IPS DF 19.7 (cell line): ENCODE results near the gene TGIF2.
"Not testable (repeated sequence)": the region's sequence is repeated elsewhere in the genome, so short reads cannot be mapped to it uniquely, and the experiment has no call there.

Experiments
- DNase-seq: peaks from one replicate; pipeline ENCODE4 v3.0.0-alpha.2; 2013; ENCODE audit warnings: low read depth, low spot score

The TGIF2 gene

DNA sequence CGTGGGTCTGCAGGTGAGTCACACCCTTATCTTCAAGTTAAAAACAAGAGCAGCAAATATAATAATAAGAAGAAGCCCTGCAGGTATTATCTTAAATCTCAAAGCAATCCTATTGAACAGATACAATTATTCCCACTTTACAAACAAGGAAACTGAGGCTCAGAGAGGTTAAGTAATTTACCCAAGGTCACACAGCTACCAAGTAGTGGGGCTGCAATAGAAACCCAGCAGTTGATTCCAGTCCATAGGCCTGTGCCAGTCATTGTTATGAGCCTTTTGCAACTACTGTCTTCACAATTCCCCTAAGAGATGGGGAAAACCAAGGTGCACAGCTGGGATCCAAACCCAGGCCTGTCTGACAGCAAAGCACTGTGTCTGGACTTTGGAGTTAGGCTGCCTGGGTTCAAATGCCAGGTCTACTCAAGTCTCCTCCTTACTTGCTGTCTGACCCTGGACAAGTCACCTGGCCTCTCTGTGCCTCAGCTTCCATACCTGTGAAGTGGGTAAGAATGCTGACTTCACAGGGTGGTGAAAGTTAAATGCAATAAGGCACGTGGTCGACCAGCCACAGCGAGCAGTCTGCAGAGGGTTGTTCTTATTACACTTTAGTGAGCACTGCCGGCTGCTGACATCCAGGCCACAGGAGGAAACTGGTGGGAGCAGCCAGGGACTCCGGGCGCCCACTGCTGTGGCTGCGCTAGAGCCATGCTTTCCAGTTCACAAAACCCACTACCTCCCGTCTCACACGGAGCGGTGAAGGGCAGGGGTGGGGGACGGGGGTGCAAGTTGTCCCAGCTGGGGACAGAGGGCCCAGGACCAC is 26.0 kb upstream of the TGIF2 start:
- DNase-seq, result no peak

DNA sequence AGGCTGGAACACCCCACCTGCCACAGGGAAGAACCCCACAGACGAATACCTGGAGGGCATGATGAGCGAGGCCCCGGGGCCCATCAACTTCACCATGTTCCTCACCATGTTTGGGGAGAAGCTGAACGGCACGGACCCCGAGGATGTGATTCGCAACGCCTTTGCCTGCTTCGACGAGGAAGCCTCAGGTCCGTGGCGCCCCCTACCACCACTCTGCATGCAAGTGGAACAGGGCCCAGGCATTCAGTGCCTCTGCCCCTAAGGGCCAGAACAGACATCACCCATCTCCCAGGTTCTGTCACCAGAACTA is 25.4 kb upstream of the TGIF2 start:
- DNase-seq, result no peak

DNA sequence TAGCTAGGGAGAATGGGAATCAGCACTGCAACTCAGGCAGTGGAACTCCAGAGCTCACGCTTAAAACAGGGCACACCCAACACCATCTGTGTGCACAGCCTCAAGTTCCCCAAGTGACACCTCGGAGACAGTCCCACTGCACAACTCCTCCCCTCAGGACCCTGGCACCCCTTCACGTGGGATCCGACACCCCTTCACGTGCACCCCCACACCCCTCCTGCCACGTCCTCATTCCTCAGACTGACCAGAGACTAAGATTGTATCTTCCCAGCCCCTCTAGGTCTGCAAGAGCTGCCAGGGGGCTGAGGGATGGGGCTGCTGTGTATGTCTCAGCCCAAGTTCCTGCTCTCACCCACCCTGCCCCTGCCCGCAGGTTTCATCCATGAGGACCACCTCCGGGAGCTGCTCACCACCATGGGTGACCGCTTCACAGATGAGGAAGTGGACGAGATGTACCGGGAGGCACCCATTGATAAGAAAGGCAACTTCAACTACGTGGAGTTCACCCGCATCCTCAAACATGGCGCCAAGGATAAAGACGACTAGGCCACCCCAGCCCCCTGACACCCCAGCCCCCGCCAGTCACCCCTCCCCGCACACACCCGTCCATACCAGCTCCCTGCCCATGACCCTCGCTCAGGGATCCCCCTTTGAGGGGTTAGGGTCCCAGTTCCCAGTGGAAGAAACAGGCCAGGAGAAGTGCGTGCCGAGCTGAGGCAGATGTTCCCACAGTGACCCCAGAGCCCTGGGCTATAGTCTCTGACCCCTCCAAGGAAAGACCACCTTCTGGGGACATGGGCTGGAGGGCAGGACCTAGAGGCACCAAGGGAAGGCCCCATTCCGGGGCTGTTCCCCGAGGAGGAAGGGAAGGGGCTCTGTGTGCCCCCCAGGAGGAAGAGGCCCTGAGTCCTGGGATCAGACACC is 24.4 kb upstream of the TGIF2 start:
- DNase-seq, result no peak

GRCh38 chr20:36549628-36549941 is 23.8 kb upstream of the TGIF2 start:
- DNase-seq, result no peak

DNA sequence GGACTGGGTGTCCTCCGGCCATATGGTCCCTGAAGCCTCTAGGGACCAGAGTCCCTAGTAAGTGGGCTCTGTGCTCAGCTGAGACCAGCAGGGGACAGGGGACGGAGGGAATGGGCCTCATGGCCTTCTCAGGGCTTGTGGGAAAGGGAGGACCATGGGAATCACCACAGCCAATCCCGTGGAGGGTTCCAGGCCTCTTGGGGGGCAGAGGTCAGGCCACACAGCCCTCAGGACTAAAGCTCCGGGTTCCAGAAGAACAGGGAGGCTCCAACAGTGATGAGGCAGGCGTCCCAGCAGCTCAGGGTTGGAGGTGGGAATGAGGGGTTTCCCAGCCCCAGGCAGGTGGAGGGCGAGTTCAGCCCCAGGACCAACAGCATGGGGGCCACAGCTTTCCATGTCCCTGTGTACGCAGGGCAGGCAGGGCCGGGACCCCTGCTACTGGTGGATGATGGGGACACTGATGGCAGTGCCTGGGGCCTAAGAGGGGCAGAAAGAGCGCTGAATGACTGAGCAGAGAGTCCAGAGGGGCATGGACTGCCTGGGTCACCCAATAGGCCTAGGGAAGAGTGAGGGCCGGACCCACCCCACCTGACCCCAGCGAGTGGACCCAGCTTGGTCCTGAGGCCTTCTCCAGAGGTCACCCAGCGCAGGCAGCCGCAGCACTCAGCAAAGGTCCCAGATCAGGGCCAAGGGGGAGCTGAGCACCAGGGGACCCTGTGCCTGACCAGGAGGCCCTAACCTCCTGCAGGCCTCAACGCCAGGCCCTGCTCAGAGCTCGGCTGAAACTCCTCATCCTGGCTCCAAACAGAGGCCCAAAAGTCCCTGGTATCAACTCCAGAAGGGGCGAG is 23.2 kb upstream of the TGIF2 start:
- DNase-seq, result no peak

GRCh38 chr20:36550790-36551299 is 22.6 kb upstream of the TGIF2 start:
- DNase-seq, result no peak

DNA sequence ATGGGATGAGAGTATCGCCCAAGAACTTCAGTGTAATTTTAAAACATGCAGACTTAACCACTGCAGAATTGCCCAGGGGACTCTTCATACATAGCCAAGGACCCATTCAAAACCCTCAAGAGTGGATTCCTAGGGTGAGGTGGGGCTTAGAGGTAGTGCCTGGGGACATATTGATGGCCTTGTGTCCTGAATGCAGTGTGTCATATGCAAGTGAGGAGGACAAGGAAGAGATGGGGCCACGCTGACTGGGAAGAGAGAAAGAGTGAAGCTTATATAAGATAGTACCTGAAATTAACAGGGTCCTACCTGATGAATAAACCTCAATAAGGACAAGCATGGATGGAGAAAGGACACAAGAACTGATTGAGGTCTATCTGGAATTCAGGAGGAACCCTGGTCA is 18.1 kb upstream of the TGIF2 start:
- no peak for DNase-seq

DNA sequence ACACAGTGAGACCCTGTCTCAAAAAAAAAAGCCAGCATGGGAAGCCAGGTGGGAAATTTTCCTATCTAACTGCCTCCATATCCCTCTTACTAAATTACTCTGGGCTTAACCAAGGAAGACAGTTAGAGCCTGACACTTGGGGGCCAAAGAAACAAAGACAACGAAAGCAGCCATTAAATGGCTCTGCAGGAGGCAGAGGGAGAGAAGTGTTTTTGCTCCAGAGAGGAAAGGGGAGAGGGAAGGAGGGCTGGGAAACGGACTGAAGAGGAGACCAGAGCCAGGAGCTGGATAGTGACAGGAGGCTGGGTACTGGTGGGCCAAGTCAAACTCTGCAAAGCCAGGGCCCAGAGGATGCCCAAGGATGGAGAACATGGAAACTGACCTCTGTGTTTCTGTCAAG is 10.7 kb upstream of the TGIF2 start:
- DNase-seq, result no peak

DNA sequence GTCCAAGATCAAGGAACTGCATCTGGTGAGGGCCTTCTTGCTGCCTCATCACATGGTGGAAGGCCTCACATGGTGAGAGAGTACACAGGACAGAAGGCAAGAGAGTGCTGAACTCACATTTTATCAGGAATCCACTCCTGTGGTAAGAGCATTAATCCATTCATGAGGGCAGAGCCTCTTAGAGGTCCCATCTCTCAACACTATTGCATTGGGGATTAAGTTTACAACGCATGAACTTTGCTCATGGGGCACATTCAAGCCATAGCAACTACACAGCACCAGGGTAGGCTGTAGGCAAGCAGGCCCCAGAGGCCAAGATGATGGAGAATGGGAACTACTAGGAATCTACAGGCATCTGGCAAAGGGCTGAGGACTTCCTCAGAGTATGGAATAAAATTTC is 10.0 kb upstream of the TGIF2 start:
- no peak for DNase-seq

DNA sequence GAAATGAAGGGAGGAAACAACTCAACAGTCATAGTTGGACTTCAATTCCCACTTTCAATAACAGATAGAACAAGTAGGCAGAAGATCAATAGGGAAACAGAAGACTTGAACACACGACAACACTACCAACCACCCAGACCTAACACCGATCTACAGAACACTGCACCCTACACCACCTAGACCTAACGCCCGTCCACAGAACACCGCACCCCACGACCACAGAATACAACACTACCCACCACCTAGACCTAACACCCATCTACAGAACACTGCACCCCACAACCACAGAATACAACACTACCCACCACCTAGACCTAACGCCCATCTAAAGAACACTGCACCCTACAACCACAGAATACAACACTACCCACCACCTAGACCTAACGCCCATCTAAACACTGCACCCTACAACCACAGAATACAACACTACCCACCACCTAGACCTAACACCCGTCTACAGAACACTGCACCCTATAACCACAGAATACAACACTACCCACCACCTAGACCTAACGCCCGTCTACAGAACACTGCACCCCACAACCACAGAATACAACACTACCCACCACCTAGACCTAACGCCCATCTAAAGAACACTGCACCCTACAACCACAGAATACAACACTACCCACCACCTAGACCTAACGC is 9.2 kb upstream of the TGIF2 start:
- not testable (repeated sequence) for DNase-seq

DNA sequence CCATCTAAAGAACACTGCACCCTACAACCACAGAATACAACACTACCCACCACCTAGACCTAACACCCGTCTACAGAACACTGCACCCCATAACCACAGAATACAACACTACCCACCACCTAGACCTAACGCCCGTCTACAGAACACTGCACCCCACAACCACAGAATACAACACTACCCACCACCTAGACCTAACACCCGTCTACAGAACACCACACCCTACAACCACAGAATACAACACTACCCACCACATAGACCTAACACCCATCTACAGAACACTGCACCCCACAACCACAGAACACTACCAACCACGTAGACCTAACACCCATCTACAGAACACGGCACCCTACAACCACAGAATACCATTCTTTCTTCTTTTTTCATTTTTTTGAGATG is 8.7 kb upstream of the TGIF2 start:
- not testable (repeated sequence) for DNase-seq

DNA sequence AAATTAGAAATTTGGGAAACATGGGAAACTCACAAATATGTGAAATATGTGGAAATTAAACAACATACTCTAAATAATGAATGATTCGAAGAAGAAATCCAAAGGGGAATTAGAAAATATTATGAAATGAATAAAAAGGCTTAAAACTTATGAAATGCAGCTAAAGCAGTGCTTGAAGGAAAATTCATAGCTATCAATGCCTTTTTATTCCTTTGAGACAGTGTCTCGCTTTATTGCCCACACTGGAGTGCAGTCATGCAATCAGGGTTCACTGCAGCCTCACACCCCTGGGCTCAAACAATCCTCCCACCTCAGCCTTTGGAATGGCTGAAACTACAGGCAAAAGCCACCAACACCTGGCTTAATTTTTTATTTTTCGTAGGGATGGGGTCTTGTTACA is 7.9 kb upstream of the TGIF2 start:
- no peak for DNase-seq

DNA sequence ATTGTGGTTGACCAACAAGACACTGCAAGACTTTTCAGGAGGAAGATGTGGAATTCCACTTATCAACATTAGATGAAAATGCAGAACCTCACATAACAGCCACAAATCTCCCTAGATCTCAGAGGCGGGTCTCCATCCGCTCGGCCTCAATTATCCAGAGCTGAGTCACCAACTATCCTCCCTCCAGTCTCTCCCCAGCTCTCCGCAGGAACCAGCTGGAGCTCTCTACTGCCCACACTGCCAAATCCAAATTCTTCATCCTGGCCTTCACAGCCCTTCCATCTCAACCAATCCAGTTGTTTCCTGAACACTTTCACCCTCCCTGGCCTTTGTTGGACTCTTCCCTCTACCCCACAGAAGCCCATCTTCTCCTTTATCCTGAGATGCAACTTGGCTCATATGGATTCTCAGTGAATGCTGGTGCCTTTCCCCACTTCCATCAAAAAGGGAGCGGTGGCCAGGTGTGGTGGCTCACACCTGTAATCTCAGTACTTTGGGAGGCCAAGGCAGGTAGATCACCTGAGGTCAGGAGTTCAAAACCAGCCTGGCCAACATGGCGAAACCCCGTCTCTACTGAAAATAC is 3.5 kb upstream of the TGIF2 start:
- no peak for DNase-seq

- DNase-seq, result no peak
Observed at GRCh38 chr20:36571564-36572504, 1.6 kb upstream of the TGIF2 start.

GRCh38 chr20:36572701-36573102 is 695 bp upstream of the TGIF2 start:
- DNase-seq, result no peak

GRCh38 chr20:36573798-36574365 is 485 bp downstream of the TGIF2 start:
- DNase-seq, result no peak

- no peak for DNase-seq
Observed at GRCh38 chr20:36574366-36575135, 1.2 kb downstream of the TGIF2 start.

DNA sequence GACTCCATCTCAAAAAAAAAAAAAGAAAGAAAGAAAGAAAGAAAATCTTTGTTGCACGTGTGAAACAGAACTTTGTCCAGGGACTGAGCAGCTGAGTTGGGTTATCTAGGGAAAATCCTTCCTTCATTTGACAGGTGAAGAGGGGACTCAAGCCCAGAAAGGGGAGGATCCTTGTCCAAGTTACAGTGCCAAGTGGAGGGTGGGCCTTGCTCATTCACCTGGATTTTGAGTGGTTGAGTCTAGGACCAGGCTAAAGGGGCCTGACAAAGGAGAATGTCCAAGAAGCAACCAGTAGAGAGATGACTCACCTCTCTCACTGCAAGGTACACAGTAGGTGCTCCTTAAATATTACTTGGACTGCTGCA is 2.7 kb downstream of the TGIF2 start:
- no peak for DNase-seq
